HG03139 (cell line): ENCODE results near the gene KRT34.
"Not testable (repeated sequence)": the region's sequence is repeated elsewhere in the genome, so short reads cannot be mapped to it uniquely, and the experiment has no call there.

Experiments used
- ATAC-seq: cut with Tn5 transposase; IDR thresholded peaks from one replicate; pipeline ENCODE4 v1.9.1; 2021; ENCODE audit not compliant: unreplicated experiment

KRT34 gene

GRCh38 chr17:41404024-41404671 is 22.0 kb upstream of the KRT34 start:
- no peak for ATAC-seq

DNA sequence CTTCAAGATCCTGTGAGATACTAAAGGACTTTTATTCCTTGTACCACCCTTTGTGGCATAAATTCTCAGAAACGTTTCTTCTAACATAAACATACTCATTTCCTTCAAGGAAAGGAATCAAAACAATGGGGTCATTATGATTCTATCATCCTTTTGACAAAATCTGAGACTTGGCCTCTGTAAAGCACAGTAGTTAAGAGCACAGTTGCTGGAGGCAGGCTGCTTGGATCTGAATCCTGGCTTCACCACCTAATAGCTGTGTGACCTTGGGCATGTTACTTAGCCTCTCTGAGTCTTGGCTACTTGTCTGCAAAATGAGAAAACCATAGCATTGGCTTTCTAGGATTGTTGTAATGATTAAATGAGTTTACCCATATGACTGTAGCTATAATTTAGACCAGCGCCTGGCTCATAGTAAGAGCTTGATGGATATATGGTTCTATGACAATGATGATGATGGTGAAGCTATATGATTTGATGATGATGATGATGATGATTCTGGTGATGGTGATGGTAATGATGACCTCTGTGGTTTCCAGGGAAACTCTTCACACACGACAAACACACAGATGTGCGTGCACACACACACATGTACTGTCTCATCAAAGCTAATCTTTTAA is 21.4 kb upstream of the KRT34 start:
- no peak for ATAC-seq

GRCh38 chr17:41402161-41402560 is 20.1 kb upstream of the KRT34 start:
- no peak for ATAC-seq

GRCh38 chr17:41396996-41397660 is 15.0 kb upstream of the KRT34 start, which contains the start of gene KRT31:
KRT31 (minus strand) TSS chr17:41397608; CDS start chr17:41397539, 69 bp downstream.
- ATAC-seq, result no peak

GRCh38 chr17:41396340-41396739 is 14.2 kb upstream of the KRT34 start:
- ATAC-seq, result no peak

GRCh38 chr17:41395611-41396010 is 13.5 kb upstream of the KRT34 start:
- ATAC-seq, result no peak

DNA sequence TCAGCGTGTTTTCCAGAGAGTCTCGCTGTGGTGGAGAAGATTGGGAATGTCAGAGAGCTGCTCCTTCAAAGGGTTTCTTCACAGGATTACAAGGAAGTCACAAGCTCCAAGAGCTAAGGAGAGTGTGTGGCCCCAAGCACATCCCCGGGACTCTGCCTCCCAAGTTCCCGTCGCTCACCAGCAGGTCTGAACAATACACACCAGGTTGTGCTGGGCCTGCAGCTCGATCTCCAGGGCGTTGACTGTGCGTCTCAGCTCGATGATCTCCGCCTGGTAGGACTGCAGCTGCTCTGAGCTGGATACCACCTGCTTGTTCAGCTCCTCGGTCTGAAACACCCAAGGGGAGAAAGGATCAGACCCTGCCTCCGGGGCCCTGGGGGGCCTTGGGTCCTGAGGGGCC is 12.9 kb upstream of the KRT34 start:
- ATAC-seq, result not testable (repeated sequence)

DNA sequence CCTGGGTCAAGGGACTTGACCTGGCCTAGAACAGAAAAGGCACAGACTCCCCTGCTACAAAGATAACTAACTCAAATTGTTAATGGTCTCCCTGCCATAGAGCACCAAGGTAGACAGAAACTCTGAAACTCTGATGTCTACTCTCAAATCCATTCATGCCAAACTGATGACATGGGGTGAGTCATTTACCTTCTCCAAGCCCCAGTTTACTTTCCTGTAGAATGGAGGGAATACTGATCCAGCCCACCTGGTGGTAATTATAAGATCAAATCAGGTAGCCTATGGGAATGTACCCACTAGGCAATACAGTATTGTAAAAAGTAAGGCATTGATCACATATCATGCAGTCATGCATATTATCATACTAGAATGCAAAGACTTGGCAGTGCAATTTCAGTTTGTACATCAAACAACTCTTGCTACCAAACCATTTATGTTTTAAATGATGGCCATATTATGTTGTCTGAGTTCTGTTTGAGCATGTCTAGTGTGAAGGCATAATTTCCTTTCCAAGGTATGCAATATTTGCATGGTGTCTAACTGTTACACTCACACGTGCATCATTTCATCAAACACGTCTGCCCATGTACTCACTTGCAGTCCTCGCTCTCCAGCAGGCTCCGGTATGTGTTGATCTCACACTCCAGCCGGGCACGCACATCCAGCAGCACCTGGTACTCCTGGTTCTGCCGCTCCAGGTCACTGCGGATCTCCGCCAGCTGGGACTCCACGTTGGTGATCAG is 12.3 kb upstream of the KRT34 start:
- no peak for ATAC-seq

- ATAC-seq, result no peak
These were observed 11.7 kb upstream of the KRT34 start for GRCh38 chr17:41393826-41394225.

GRCh38 chr17:41393294-41393693 is 11.2 kb upstream of the KRT34 start:
- no peak for ATAC-seq

GRCh38 chr17:41392278-41392677 is 10.2 kb upstream of the KRT34 start:
- no peak for ATAC-seq

DNA sequence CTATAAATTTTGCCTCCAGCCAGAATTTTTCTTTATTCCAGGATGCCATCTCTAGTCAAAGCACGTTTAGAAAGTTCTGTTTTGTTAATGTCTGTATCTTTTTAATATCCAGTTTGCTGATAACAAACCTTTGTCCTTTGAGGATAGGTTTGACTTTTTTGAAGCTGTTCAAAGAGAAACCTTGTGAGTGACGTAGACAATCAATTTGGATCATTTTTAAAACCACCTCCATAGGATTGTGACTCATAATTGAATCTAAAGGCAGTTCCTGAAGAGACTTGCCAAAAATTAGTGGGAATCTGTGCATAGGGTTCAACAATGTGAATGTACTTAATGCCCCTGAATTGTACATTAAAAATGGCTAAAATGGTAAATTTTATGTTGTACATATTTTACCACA is 9.4 kb upstream of the KRT34 start:
- no peak for ATAC-seq

GRCh38 chr17:41390411-41390938 is 8.4 kb upstream of the KRT34 start:
- no peak for ATAC-seq

DNA sequence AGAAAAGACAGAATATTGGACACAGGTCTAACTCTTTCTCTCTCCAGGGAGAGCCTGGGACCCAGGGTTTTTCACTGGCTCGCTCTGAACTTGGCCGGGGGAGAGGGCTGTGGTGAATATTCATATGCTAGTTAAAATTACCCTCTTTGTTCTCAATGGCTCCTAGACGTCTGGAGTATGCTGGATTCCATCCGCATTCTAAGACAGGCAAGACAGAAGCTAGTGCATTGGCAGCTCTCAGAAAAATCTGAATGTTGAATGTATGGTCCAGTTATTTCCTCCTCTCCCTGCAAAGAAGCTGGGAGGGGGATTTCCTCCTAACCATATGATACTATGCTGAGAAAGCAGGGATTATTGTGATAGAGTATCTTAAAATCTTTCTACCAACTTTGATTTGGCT is 5.6 kb upstream of the KRT34 start:
- ATAC-seq, result no peak

DNA sequence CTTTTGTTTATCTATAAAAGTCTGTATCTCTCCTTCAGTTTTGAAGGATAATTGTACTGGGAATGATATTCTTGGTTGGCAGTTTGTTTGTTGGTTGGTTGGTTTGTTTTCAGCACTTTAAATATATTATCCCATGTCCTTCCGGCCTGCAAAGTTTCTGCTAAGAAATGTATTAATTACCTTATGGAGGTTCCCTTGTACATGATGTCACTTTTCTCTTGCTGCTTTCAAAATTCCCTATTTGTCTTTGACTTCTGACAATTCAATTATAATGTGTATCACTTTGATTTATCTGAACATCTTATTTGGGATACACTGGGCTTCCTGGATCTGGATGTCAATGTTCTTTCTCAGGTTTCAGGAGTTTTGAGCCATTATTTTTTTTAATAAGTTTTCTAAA is 4.1 kb upstream of the KRT34 start:
- ATAC-seq, result no peak

- ATAC-seq, result no peak
These were observed 1.6 kb upstream of the KRT34 start for GRCh38 chr17:41383690-41384089.

GRCh38 chr17:41382394-41382793 is 288 bp upstream of the KRT34 start:
- ATAC-seq, result no peak

DNA sequence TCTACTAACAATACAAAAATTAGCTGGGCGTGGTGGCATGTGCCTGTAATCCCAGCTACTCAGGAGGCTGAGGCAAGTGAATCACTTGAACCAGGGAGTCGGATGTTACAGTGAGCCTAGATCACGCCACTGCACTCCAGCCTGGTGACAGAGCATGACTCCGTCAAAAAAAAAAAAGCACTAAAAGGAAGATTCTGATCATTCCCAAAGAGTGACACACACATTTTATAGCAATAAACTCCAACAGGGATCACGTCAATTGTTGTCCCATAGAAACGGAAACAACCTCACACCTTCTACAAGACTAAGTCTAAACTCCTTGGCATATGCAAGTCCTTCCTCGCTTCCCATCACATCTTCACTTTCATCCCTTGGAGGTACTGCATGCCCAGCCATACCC is 2.0 kb downstream of the KRT34 start:
- not testable (repeated sequence) for ATAC-seq

- ATAC-seq, result no peak
These were observed 4.6 kb downstream of the KRT34 start for GRCh38 chr17:41377546-41377945.

DNA sequence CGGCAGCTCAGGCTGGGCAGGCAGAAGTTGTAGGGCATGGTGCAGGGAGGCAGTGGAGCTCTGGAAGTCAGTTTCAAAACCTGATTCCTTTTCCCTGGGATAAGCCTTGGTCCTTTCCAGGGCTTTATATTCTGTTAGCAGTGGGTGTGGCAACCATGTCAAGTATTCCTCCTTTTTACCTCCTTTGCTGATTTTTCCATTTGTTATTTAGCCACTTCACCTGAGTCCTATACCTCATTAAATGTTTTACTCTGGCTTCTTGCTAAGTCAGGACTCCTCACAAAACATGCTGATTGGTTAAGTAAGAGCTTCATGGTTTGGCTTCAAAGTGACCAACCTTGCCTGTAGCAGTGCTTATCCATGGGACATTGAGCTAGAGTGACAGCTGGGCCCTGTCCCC is 12.4 kb downstream of the KRT34 start, which contains the start of gene KRT33B:
TSS of gene KRT33B (minus strand) at position 101 of the 400 bp plus-strand sequence. CDS start at position 38, 63 bp downstream.
- no peak for ATAC-seq

DNA sequence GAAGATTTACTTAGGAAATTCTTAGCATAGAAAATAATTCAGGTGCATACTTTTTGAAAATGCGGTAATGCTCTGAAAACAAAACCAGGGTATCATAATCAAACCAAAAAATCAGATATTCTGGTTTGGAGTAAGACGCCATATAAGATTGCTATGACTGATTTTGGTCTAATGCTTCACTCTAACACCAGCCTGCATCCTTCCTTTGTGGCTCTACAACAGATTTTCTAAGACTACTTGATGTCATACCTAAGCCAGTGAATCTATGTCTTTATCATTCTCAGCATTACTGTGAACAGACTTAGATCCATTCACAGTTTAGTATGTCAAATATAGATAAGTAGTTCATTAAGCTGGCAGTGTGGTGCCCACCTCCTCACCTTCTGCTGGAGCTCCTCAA is 13.1 kb downstream of the KRT34 start:
- no peak for ATAC-seq
